Type B pancreatic cell (in vitro differentiated cells): Measurements from ENCODE around the gene PCDHB5. TPM values are rescaled to one million over a fixed set of nuclear protein-coding genes. Genes with fewer than 3 reads are reported as not detected.
"Not testable (repeated sequence)": the region's sequence is repeated elsewhere in the genome, so short reads cannot be mapped to it uniquely, and the experiment has no call there.

ENCODE experiments used
- DNase-seq: peaks from one replicate; pipeline ENCODE4 v3.0.0; 2021; ENCODE audit warnings: mixed read lengths; ENCODE audit not compliant: unreplicated experiment; ENCODE audit errors: extremely low spot score
- H3K27ac Mint-ChIP-seq: 2 replicates; pipeline ENCODE4 v1.8.0; 2021; ENCODE audit warnings: mild to moderate bottlenecking, mixed read lengths
- H3K27me3 Mint-ChIP-seq: 2 replicates; pipeline ENCODE4 v1.8.0; 2021; ENCODE audit warnings: mixed read lengths
- H3K36me3 Mint-ChIP-seq: 2 replicates; pipeline ENCODE4 v1.8.0; 2021; ENCODE audit warnings: mixed read lengths
- H3K4me1 Mint-ChIP-seq: one replicate; pipeline ENCODE4 v1.8.0; 2021; ENCODE audit warnings: mixed read lengths; ENCODE audit not compliant: unreplicated experiment
- H3K4me3 Mint-ChIP-seq: 2 replicates; pipeline ENCODE4 v1.8.0; 2021; ENCODE audit warnings: mild to moderate bottlenecking, mixed read lengths
- H3K9me3 Mint-ChIP-seq: 2 replicates; pipeline ENCODE4 v1.8.0; 2021; ENCODE audit warnings: mixed read lengths
- total RNA-seq: library from RNA; stranded (reverse); gene quantifications from 2 replicates; pipeline ENCODE4 v1.2.1, GENCODE V29; 2021; ENCODE audit warnings: low replicate concordance
- TF ChIP-seq, protein P1 (sequence below): fragments of 200-600 bp; sonication (generic); conservative IDR thresholded peaks from 2 replicates; pipeline ENCODE4 v1.5.0; 2021; ENCODE audit warnings: antibody characterized with exemption, mild to moderate bottlenecking

PCDHB5 gene
- total RNA-seq, 1 donor from 2014 or later = 7.3 TPM

DNA sequence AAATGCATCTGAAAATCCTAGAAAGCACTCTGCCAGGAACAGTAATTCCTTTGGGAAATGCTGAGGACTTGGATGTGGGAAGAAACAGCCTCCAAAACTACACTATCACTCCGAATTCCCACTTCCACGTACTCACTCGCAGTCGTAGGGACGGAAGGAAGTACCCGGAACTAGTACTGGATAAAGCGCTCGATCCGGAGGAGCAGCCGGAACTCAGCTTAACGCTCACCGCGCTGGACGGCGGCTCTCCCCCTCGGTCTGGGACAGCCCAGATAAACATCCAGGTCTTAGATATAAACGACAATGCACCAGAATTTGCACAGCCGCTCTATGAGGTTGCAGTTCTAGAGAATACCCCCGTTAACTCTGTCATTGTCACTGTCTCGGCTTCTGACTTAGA is 33.9 kb upstream of the PCDHB5 start:
- H3K36me3 Mint-ChIP-seq = peaks cover 41% of the 10 kb centered on the region
- no peak for DNase-seq
- H3K27ac Mint-ChIP-seq = no peak overlapping the region
- no peaks in the 10 kb centered on the region for H3K4me1 Mint-ChIP-seq
- TF ChIP-seq, protein P1, sequence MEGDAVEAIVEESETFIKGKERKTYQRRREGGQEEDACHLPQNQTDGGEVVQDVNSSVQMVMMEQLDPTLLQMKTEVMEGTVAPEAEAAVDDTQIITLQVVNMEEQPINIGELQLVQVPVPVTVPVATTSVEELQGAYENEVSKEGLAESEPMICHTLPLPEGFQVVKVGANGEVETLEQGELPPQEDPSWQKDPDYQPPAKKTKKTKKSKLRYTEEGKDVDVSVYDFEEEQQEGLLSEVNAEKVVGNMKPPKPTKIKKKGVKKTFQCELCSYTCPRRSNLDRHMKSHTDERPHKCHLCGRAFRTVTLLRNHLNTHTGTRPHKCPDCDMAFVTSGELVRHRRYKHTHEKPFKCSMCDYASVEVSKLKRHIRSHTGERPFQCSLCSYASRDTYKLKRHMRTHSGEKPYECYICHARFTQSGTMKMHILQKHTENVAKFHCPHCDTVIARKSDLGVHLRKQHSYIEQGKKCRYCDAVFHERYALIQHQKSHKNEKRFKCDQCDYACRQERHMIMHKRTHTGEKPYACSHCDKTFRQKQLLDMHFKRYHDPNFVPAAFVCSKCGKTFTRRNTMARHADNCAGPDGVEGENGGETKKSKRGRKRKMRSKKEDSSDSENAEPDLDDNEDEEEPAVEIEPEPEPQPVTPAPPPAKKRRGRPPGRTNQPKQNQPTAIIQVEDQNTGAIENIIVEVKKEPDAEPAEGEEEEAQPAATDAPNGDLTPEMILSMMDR = no peak
- no peaks in the 10 kb centered on the region for H3K27me3 Mint-ChIP-seq
- H3K4me3 Mint-ChIP-seq = no peak overlapping the region
- H3K9me3 Mint-ChIP-seq = peaks cover 19% of the 10 kb centered on the region

DNA sequence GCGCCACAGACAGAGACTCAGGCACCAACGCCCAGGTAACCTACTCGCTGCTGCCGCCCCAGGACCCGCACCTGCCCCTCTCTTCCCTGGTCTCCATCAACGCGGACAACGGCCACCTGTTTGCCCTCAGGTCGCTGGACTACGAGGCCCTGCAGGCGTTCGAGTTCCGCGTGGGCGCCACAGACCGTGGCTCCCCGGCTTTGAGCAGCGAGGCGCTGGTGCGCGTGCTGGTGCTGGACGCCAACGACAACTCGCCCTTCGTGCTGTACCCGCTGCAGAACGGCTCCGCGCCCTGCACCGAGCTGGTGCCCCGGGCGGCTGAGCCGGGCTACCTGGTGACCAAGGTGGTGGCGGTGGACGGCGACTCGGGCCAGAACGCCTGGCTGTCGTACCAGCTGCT is 32.9 kb upstream of the PCDHB5 start:
- Mint-ChIP-seq H3K36me3 (peaks cover 41% of the 10 kb centered on the region), H3K9me3 (peaks cover 19% of the 10 kb centered on the region)

DNA sequence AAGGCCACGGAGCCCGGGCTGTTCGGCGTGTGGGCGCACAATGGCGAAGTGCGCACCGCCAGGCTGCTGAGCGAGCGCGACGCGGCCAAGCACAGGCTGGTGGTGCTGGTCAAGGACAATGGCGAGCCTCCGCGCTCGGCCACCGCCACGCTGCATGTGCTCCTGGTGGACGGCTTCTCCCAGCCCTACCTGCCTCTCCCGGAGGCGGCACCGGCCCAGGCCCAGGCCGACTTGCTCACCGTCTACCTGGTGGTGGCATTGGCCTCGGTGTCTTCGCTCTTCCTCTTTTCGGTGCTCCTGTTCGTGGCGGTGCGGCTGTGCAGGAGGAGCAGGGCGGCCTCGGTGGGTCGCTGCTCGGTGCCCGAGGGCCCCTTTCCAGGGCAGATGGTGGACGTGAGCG is 32.5 kb upstream of the PCDHB5 start:
- not testable (repeated sequence) for DNase-seq, H3K27me3 Mint-ChIP-seq, H3K4me1 Mint-ChIP-seq, H3K27ac Mint-ChIP-seq, H3K4me3 Mint-ChIP-seq
- H3K36me3 Mint-ChIP-seq = peaks cover 40% of the 10 kb centered on the region
- H3K9me3 Mint-ChIP-seq = peaks cover 19% of the 10 kb centered on the region

More for the DNA sequence above, 32.9 kb upstream of the PCDHB5 start:
- H3K27me3 Mint-ChIP-seq, H3K27ac Mint-ChIP-seq, DNase-seq, H3K4me1 Mint-ChIP-seq, H3K4me3 Mint-ChIP-seq: not testable (repeated sequence)

DNA sequence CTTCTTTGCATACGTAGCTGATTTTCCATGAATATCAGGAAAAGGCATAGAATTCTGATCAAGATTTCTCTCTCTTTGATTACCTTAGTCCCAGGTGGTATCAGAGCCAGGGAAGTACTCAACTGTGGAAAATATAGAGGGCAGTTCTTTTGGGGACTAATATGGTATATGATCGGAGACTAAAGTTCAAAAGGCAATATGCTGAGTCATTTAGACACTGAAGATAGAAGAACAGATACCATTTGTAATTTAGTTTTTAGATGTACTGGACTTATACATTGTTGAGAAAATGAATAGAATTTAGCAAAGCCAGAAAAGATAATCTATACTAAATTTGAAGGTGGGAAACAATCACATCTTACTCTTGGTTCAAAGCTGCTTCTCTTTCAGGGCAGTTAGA is 29.7 kb upstream of the PCDHB5 start:
- Mint-ChIP-seq H3K9me3 (peaks cover 14% of the 10 kb centered on the region), H3K4me1 (no peaks in the 10 kb centered on the region), H3K4me3 (no peak overlapping the region), H3K27ac (no peak overlapping the region), H3K27me3 (no peaks in the 10 kb centered on the region), H3K36me3 (peaks cover 28% of the 10 kb centered on the region)
- TF ChIP-seq, protein P1 = no peak
- DNase-seq = no peak

DNA sequence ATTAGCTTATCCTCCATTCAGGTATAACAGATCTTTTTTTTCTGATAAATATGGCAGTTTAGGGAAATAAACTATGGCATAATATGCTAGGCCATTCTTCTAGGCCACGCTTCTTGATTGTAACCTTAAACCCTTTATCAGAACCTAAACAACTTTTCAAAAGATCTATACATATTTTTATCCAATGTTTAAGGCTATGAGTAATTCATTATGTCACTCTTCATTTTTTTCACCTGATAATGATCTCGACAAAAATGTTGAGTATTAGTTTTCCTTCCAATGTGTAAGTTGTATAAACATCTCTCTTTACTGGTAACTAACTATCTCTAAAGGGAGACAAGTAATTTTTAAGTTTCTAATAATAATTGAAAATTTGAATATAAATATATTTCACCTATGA is 15.8 kb upstream of the PCDHB5 start:
- no peak for DNase-seq
- Mint-ChIP-seq H3K27ac (no peak overlapping the region), H3K4me3 (no peak overlapping the region), H3K36me3 (peaks cover 23% of the 10 kb centered on the region), H3K9me3 (peaks cover 6% of the 10 kb centered on the region), H3K27me3 (no peaks in the 10 kb centered on the region), H3K4me1 (no peaks in the 10 kb centered on the region)
- TF ChIP-seq, protein P1 = no peak

DNA sequence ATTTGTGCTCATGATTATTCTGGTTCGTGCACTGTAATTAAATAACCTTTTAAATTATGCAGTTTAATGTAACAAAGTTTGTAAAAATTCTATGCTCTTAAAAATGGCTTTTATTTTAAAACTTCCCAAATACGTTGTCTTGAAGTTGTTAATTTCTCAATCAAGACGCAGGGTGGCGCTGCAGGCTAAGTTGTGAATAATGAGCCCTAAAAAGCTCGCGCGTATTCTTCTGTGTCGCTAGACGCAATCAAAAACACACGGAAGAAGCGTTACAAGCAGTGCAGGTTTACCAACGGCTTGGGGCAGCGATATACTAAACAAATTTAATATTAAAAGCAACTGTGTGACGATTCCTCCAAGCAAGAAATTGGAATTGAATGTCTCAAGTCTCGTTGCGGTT is 13.4 kb upstream of the PCDHB5 start, which contains the start of gene PCDHB4:
PCDHB4 (plus strand) TSS at position 256 of the 400 bp plus-strand sequence. CDS start 181 bp downstream, outside the sequence.
- no peak within 1 kb of the TSS for H3K4me3 Mint-ChIP-seq
- H3K4me1 Mint-ChIP-seq = no peaks in the 10 kb centered on the region
- no peak for DNase-seq
- H3K27me3 Mint-ChIP-seq = no peaks in the 10 kb centered on the region
- no peak within 1 kb of the TSS for H3K27ac Mint-ChIP-seq
- TF ChIP-seq, protein P1 = peak; percentile 26
- H3K9me3 Mint-ChIP-seq = peaks cover 3% of the 10 kb centered on the region
- peaks cover 18% of the 10 kb centered on the region for H3K36me3 Mint-ChIP-seq

DNA sequence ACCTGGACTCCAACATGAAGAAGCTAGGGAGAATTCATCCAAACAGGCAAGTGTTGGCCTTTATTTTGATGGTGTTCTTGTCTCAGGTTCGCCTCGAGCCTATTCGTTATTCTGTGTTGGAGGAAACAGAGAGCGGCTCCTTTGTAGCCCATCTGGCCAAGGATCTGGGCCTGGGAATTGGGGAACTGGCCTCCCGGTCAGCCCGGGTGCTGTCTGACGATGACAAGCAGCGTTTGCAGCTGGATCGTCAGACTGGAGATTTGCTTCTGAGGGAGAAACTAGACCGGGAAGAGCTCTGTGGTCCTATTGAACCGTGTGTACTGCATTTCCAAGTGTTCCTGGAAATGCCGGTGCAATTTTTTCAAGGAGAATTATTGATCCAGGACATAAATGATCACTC is 13.0 kb upstream of the PCDHB5 start:
- Mint-ChIP-seq H3K27ac (no peak overlapping the region), H3K27me3 (no peaks in the 10 kb centered on the region), H3K36me3 (peaks cover 18% of the 10 kb centered on the region), H3K4me3 (no peak overlapping the region), H3K9me3 (no peaks in the 10 kb centered on the region), H3K4me1 (no peaks in the 10 kb centered on the region)
- no peak for DNase-seq
- TF ChIP-seq, protein P1 = no peak

DNA sequence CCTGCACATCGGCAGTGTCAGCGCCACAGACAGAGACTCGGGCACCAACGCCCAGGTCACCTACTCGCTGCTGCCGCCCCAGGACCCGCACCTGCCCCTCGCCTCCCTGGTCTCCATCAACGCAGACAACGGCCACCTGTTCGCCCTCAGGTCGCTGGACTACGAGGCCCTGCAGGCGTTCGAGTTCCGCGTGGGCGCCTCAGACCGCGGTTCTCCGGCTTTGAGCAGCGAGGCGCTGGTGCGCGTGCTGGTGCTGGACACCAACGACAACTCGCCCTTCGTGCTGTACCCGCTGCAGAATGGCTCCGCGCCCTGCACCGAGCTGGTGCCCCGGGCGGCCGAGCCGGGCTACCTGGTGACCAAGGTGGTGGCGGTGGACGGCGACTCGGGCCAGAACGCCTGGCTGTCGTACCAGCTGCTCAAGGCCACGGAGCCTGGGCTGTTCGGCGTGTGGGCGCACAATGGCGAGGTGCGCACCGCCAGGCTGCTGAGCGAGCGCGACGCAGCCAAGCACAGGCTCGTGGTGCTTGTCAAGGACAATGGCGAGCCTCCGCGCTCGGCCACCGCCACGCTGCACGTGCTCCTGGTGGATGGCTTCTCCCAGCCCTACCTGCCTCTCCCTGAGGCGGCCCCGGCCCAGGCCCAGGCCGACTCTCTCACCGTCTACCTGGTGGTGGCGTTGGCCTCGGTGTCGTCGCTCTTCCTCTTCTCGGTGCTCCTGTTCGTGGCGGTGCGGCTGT is 11.4 kb upstream of the PCDHB5 start:
- H3K27ac Mint-ChIP-seq, DNase-seq, H3K4me1 Mint-ChIP-seq, H3K4me3 Mint-ChIP-seq, H3K27me3 Mint-ChIP-seq, H3K9me3 Mint-ChIP-seq: not testable (repeated sequence)
- peaks cover 18% of the 10 kb centered on the region for H3K36me3 Mint-ChIP-seq
